H9 (cell line): ENCODE results near the gene CNPPD1. TPM values are rescaled to one million over a fixed set of nuclear protein-coding genes. Genes with fewer than 3 reads are reported as not detected.

Experiments used
- DNase-seq: peaks from one replicate; pipeline ENCODE4 v3.0.0-alpha.2; 2017
- H2AFZ ChIP-seq: one replicate; pipeline ENCODE4 v1.6.1; 2013; ENCODE audit warnings: mild to moderate bottlenecking, low read length, control low read depth, moderate library complexity
- H2AK5ac ChIP-seq: 2 replicates; pipeline ENCODE4 v1.6.1; 2013; ENCODE audit warnings: low read length, control low read depth, mixed read lengths; ENCODE audit not compliant: insufficient read length
- H2BK120ac ChIP-seq: one replicate; pipeline ENCODE4 v1.6.1; 2013; ENCODE audit warnings: low read depth, mild to moderate bottlenecking, low read length, control low read depth, inconsistent platforms; ENCODE audit not compliant: poor library complexity, severe bottlenecking
- H2BK12ac ChIP-seq: 2 replicates; pipeline ENCODE4 v1.6.1; 2013; ENCODE audit warnings: low read length, control low read depth, mixed read lengths, low read depth; ENCODE audit not compliant: insufficient read length
- H2BK15ac ChIP-seq: 2 replicates; pipeline ENCODE4 v1.6.1; 2013; ENCODE audit warnings: low read depth, low read length, control low read depth
- H2BK20ac ChIP-seq: one replicate; pipeline ENCODE4 v1.6.1; 2013; ENCODE audit warnings: low read depth, mild to moderate bottlenecking, low read length, control low read depth, inconsistent platforms; ENCODE audit not compliant: poor library complexity, severe bottlenecking
- H2BK5ac ChIP-seq: 2 replicates; pipeline ENCODE4 v1.6.1; 2013; ENCODE audit warnings: low read length, control low read depth, mixed read lengths; ENCODE audit not compliant: insufficient read length
- H3K14ac ChIP-seq: 2 replicates; pipeline ENCODE4 v1.6.1; 2013; ENCODE audit warnings: low read length, control low read depth; ENCODE audit not compliant: insufficient read depth
- H3K18ac ChIP-seq: 2 replicates; pipeline ENCODE4 v1.6.1; 2013; ENCODE audit warnings: low read depth, mild to moderate bottlenecking, mixed read lengths, low read length, control low read depth; ENCODE audit not compliant: insufficient read length
- H3K23ac ChIP-seq: 2 replicates; pipeline ENCODE4 v1.6.1; 2013; ENCODE audit warnings: low read length, control low read depth, mixed read lengths, low read depth; ENCODE audit not compliant: insufficient read length
- H3K23me2 ChIP-seq: 2 replicates; pipeline ENCODE4 v1.6.1; 2013; ENCODE audit warnings: low read depth, mild to moderate bottlenecking, mixed read lengths, low read length, control low read depth; ENCODE audit not compliant: insufficient read length, poor library complexity, severe bottlenecking
- H3K27ac ChIP-seq: 2 replicates; pipeline ENCODE4 v1.5.1; 2013; ENCODE audit warnings: low read length, control low read depth, mixed read lengths, low read depth; ENCODE audit not compliant: insufficient read length
- H3K27me3 ChIP-seq: 2 replicates; pipeline ENCODE4 v1.6.1; 2013; ENCODE audit warnings: low read length, control low read depth, inconsistent platforms; ENCODE audit not compliant: insufficient read depth
- H3K4ac ChIP-seq: 2 replicates; pipeline ENCODE4 v1.6.1; 2013; ENCODE audit warnings: low read depth, mild to moderate bottlenecking, control low read depth, inconsistent platforms, low read length, moderate library complexity
- H3K4me1 ChIP-seq: 2 replicates; pipeline ENCODE4 v1.6.1; 2013; ENCODE audit warnings: low read length, control low read depth, inconsistent platforms; ENCODE audit not compliant: insufficient read depth
- H3K4me2 ChIP-seq: 2 replicates; pipeline ENCODE4 v1.6.1; 2013; ENCODE audit warnings: low read length, control low read depth, mixed read lengths; ENCODE audit not compliant: insufficient read length, insufficient read depth
- H3K56ac ChIP-seq: 2 replicates; pipeline ENCODE4 v1.6.1; 2013; ENCODE audit warnings: low read depth, mild to moderate bottlenecking, mixed read lengths, low read length, control low read depth; ENCODE audit not compliant: insufficient read length
- H3K79me1 ChIP-seq: 2 replicates; pipeline ENCODE4 v1.6.1; 2013; ENCODE audit warnings: low read depth, mild to moderate bottlenecking, moderate library complexity, low read length, control low read depth, inconsistent platforms; ENCODE audit not compliant: insufficient read depth, poor library complexity, severe bottlenecking
- H3K79me2 ChIP-seq: 2 replicates; pipeline ENCODE4 v1.6.1; 2013; ENCODE audit warnings: low read length, control low read depth, inconsistent platforms; ENCODE audit not compliant: insufficient read depth
- H3K9ac ChIP-seq: 2 replicates; pipeline ENCODE4 v1.6.1; 2013; ENCODE audit warnings: low read length, control low read depth, mixed read lengths; ENCODE audit not compliant: insufficient read length; ENCODE audit errors: extremely low read depth
- H3K9me3 ChIP-seq: one replicate; pipeline ENCODE4 v1.6.1; 2013; ENCODE audit warnings: low read depth, low read length, inconsistent platforms; ENCODE audit not compliant: control insufficient read depth
- H3T11ph ChIP-seq: one replicate; pipeline ENCODE4 v1.6.1; 2013; ENCODE audit warnings: mild to moderate bottlenecking, low read length, control low read depth, inconsistent platforms
- H4K20me1 ChIP-seq: one replicate; pipeline ENCODE4 v1.6.1; 2013; ENCODE audit not compliant: control insufficient read depth, insufficient read length, insufficient read depth
- H4K5ac ChIP-seq: 2 replicates; pipeline ENCODE4 v1.6.1; 2013; ENCODE audit warnings: low read depth, mild to moderate bottlenecking, mixed read lengths, low read length, control low read depth; ENCODE audit not compliant: insufficient read length
- H4K8ac ChIP-seq: replicated peaks from 2 replicates; pipeline ENCODE4 v1.6.1; 2013; ENCODE audit warnings: low read length, control low read depth, mixed read lengths, low read depth; ENCODE audit not compliant: insufficient read length
- H4K91ac ChIP-seq: 2 replicates; pipeline ENCODE4 v1.6.1; 2013; ENCODE audit warnings: low read depth, mild to moderate bottlenecking, moderate library complexity, mixed read lengths, low read length, control low read depth; ENCODE audit not compliant: insufficient read length
- H3K27ac Mint-ChIP-seq, 3 experiments: 2 replicates in 2 of 3; 3 replicates in 1 of 3; pipeline ENCODE4 v1.8.0; 2020 to 2021; ENCODE audit warnings: mixed read lengths in 3 of 3, mild to moderate bottlenecking in 1 of 3, moderate library complexity in 1 of 3
- H3K27me3 Mint-ChIP-seq: 2 replicates; pipeline ENCODE4 v1.8.0; 2021; ENCODE audit warnings: low read depth, mild to moderate bottlenecking, moderate library complexity, mixed read lengths
- H3K36me3 Mint-ChIP-seq, 3 experiments: 2 replicates in 2 of 3; 3 replicates in 1 of 3; pipeline ENCODE4 v1.8.0; 2020 to 2021; ENCODE audit warnings: low read depth in 3 of 3, mixed read lengths in 3 of 3; ENCODE audit not compliant: insufficient read depth in 1 of 3
- H3K4me1 Mint-ChIP-seq, 2 experiments: 2 replicates each; pipeline ENCODE4 v1.8.0; 2020; ENCODE audit warnings: mixed read lengths in 2 of 2
- H3K4me3 Mint-ChIP-seq, 2 experiments: 2 replicates in 1 of 2; 3 replicates in 1 of 2; pipeline ENCODE4 v1.8.0; 2020 to 2021; ENCODE audit warnings: mild to moderate bottlenecking in 2 of 2, mixed read lengths in 2 of 2, moderate library complexity in 1 of 2
- H3K9me3 Mint-ChIP-seq, 2 experiments: 2 replicates in 1 of 2; 3 replicates in 1 of 2; pipeline ENCODE4 v1.8.0; 2020; ENCODE audit warnings: mild to moderate bottlenecking in 2 of 2, mixed read lengths in 2 of 2, moderate library complexity in 1 of 2
- WGBS: extraction: QIAGEN DNeasy Blood & Tissue Kit; methylation state at CpG from one replicate; pipeline ENCODE4 v1.1.7; 2013; ENCODE audit warnings: missing lambda C conversion rate, low lambda C conversion rate, mixed read lengths; ENCODE audit not compliant: insufficient read length; ENCODE audit errors: extremely low coverage; 5-methylcytosine and 5-hydroxymethylcytosine counted together
- total RNA-seq: library from RNA; stranded (reverse); gene quantifications from 2 replicates; pipeline ENCODE4 v1.2.1, GENCODE V29; 2021
- TF ChIP-seq, protein P1 (sequence below): fragments of 200-600 bp; sonication (generic); conservative IDR thresholded peaks from 3 replicates; pipeline ENCODE4 v1.8.0; 2021; ENCODE audit warnings: antibody characterized with exemption, mild to moderate bottlenecking

Gene CNPPD1
- total RNA-seq, 1 experiment from 2014 or later: 33.0 TPM

DNA sequence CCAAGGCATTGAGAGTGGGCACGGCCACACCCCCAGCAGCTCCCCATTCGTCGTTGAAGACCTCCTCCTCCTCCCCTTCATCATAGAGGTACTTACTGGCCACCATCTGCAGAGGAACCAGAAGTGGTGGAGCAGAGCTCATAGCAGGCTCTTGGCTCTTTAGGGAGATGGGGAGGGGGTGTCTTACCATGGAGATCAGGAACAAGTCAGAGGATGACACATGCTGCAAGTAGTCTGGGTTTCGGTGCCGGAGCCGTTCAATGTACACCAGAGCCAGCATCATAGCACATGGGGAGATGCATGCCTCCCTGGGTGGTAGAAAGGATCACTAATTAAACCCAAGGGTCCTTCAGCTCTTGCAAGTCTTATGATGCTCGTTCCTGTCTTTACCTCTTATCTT lies 1.9 kb downstream of the CNPPD1 start:
- Histone ChIP-seq H3K4me1 (0 out of 2 replicates have a peak, but pooled peaks cover 3% of the 10 kb centered on the region), H2AK5ac (no peak overlapping the region), H3K23ac (no peak overlapping the region), H2BK12ac (no peak overlapping the region), H3K79me1 (peaks cover 3% of the 10 kb centered on the region), H4K20me1 (no peaks in the 10 kb centered on the region), H3K23me2 (peaks cover 20% of the 10 kb centered on the region), H4K8ac (no peak overlapping the region), H3T11ph (no peak overlapping the region), H2BK15ac (no peak overlapping the region), H3K4ac (no peak overlapping the region), H3K27me3 (no peaks in the 10 kb centered on the region), H3K9me3 (no peaks in the 10 kb centered on the region), H2AFZ (no peak overlapping the region), H3K4me2 (no peak overlapping the region), H3K14ac (no peak overlapping the region), H2BK20ac (no peak overlapping the region), H4K91ac (no peak overlapping the region), H2BK120ac (no peak overlapping the region), H2BK5ac (no peak overlapping the region), H4K5ac (no peak overlapping the region), H3K9ac (no peak overlapping the region), H3K18ac (no peak overlapping the region), H3K27ac (no peak overlapping the region), H3K56ac (no peak overlapping the region), H3K79me2 (no peaks in the 10 kb centered on the region)
- TF ChIP-seq, protein P1, sequence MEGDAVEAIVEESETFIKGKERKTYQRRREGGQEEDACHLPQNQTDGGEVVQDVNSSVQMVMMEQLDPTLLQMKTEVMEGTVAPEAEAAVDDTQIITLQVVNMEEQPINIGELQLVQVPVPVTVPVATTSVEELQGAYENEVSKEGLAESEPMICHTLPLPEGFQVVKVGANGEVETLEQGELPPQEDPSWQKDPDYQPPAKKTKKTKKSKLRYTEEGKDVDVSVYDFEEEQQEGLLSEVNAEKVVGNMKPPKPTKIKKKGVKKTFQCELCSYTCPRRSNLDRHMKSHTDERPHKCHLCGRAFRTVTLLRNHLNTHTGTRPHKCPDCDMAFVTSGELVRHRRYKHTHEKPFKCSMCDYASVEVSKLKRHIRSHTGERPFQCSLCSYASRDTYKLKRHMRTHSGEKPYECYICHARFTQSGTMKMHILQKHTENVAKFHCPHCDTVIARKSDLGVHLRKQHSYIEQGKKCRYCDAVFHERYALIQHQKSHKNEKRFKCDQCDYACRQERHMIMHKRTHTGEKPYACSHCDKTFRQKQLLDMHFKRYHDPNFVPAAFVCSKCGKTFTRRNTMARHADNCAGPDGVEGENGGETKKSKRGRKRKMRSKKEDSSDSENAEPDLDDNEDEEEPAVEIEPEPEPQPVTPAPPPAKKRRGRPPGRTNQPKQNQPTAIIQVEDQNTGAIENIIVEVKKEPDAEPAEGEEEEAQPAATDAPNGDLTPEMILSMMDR: no peak
- no peak for DNase-seq
- Mint-ChIP-seq H3K36me3 (peaks cover 8 to 29% (median 28%) of the 10 kb centered on the region in 3 experiments), H3K4me1 (peaks cover 17 to 22% of the 10 kb centered on the region in 2 experiments), H3K27ac (no peak overlapping the region), H3K9me3 (no peaks in the 10 kb centered on the region; a peak in 2 of 5 replicates), H3K4me3 (no peak overlapping the region; a peak in 1 of 5 replicates), H3K27me3 (no peaks in the 10 kb centered on the region; the same call in 1 of the 2 replicates)
- WGBS: no CpG with 5 or more reads among the region's 7 CpGs
